ENCODE measurements around the gene ANKLE1. TPM values are rescaled to one million over a fixed set of nuclear protein-coding genes. Genes with fewer than 3 reads are reported as not detected.
A peak's percentile ranks its signal among the peaks of the same experiment; 100 is the strongest.

Gene ANKLE1
- total RNA-seq, 1 donor from 2014 or later, result 9.3 TPM

GRCh38 chr19:17300992-17301619 lies 19.4 kb downstream of the ANKLE1 start:
- no peak for DNase-seq
- H3K4me1 Mint-ChIP-seq (ENCODE audit: low read depth, unreplicated experiment), result peaks cover 20% of the 10 kb centered on the region
- no peak overlapping the region for H3K27ac Mint-ChIP-seq (ENCODE audit: unreplicated experiment)
- H3K36me3 Mint-ChIP-seq (ENCODE audit: unreplicated experiment), result no peaks in the 10 kb centered on the region
- peaks cover 17% of the 10 kb centered on the region for H3K9me3 Mint-ChIP-seq (ENCODE audit: unreplicated experiment)
- TF ChIP-seq CTCF (IDR thresholded peaks at IDR 0.05; ENCODE audit: partially characterized antibody, unreplicated experiment), result no peak
- peaks cover 9% of the 10 kb centered on the region for H3K27me3 Mint-ChIP-seq (ENCODE audit: unreplicated experiment)
- no peak overlapping the region for H3K4me3 Mint-ChIP-seq (ENCODE audit: unreplicated experiment)

GRCh38 chr19:17302391-17303166 lies 20.9 kb downstream of the ANKLE1 start:
- H3K36me3 Mint-ChIP-seq (ENCODE audit: unreplicated experiment), result no peaks in the 10 kb centered on the region
- peak overlapping the region; percentile 70 for H3K27ac Mint-ChIP-seq (ENCODE audit: unreplicated experiment)
- no peak for TF ChIP-seq CTCF (IDR thresholded peaks at IDR 0.05; ENCODE audit: partially characterized antibody, unreplicated experiment)
- peaks cover 22% of the 10 kb centered on the region for H3K4me1 Mint-ChIP-seq (ENCODE audit: low read depth, unreplicated experiment)
- H3K27me3 Mint-ChIP-seq (ENCODE audit: unreplicated experiment), result peaks cover 13% of the 10 kb centered on the region
- H3K4me3 Mint-ChIP-seq (ENCODE audit: unreplicated experiment), result peak overlapping the region; percentile 73
- DNase-seq, result no peak
- peaks cover 23% of the 10 kb centered on the region for H3K9me3 Mint-ChIP-seq (ENCODE audit: unreplicated experiment)

GRCh38 chr19:17303167-17303939 lies 21.7 kb downstream of the ANKLE1 start, which contains the start of gene ABHD8:
ABHD8 (minus strand) TSS chr19:17303425; CDS start chr19:17301616, 1,809 bp downstream.
- Mint-ChIP-seq H3K36me3 (ENCODE audit: unreplicated experiment) (no peaks in the 10 kb centered on the region), H3K9me3 (ENCODE audit: unreplicated experiment) (peaks cover 23% of the 10 kb centered on the region), H3K27ac (ENCODE audit: unreplicated experiment) (peak within 1 kb of the TSS; percentile 93), H3K27me3 (ENCODE audit: unreplicated experiment) (peaks cover 14% of the 10 kb centered on the region), H3K4me1 (ENCODE audit: low read depth, unreplicated experiment) (peaks cover 26% of the 10 kb centered on the region), H3K4me3 (ENCODE audit: unreplicated experiment) (peak within 1 kb of the TSS; percentile 73)
- DNase-seq, result peak; percentile 98
- TF ChIP-seq CTCF (IDR thresholded peaks at IDR 0.05; ENCODE audit: partially characterized antibody, unreplicated experiment), result peak; percentile 83

GRCh38 chr19:17303940-17304267 lies 22.2 kb downstream of the ANKLE1 start:
- no peak for DNase-seq
- Mint-ChIP-seq H3K36me3 (ENCODE audit: unreplicated experiment) (no peaks in the 10 kb centered on the region), H3K4me3 (ENCODE audit: unreplicated experiment) (peak overlapping the region; percentile 62), H3K9me3 (ENCODE audit: unreplicated experiment) (peaks cover 23% of the 10 kb centered on the region), H3K27me3 (ENCODE audit: unreplicated experiment) (peaks cover 14% of the 10 kb centered on the region), H3K27ac (ENCODE audit: unreplicated experiment) (peak overlapping the region; percentile 12), H3K4me1 (ENCODE audit: low read depth, unreplicated experiment) (peaks cover 26% of the 10 kb centered on the region)
- TF ChIP-seq CTCF (IDR thresholded peaks at IDR 0.05; ENCODE audit: partially characterized antibody, unreplicated experiment), result no peak
